Nephron (organoid): ENCODE results near the gene MINDY2.

ENCODE experiments used
- H3K27ac Mint-ChIP-seq, 3 experiments: 2 replicates each; pipeline ENCODE4 v1.8.0; 2020; ENCODE audit warnings: mixed read lengths in 3 of 3, mild to moderate bottlenecking in 2 of 3, moderate library complexity in 1 of 3
- H3K27me3 Mint-ChIP-seq: 2 replicates; pipeline ENCODE4 v1.8.0; 2021; ENCODE audit warnings: low read depth, mild to moderate bottlenecking, moderate library complexity, mixed read lengths
- H3K36me3 Mint-ChIP-seq: 2 replicates; pipeline ENCODE4 v1.8.0; 2020; ENCODE audit warnings: low read depth, mixed read lengths
- H3K4me1 Mint-ChIP-seq: 2 replicates; pipeline ENCODE4 v1.8.0; 2020; ENCODE audit warnings: mixed read lengths
- H3K4me3 Mint-ChIP-seq, 3 experiments: 2 replicates each; pipeline ENCODE4 v1.8.0; 2020; ENCODE audit warnings: mild to moderate bottlenecking in 3 of 3, mixed read lengths in 3 of 3, moderate library complexity in 2 of 3
- H3K9me3 Mint-ChIP-seq: 2 replicates; pipeline ENCODE4 v1.8.0; 2020; ENCODE audit warnings: mixed read lengths
- TF ChIP-seq, protein P1 (sequence below), 3 experiments: fragments of 200-600 bp; sonication (generic); IDR thresholded peaks; one replicate each; pipeline ENCODE4 v1.5.0; 2021; ENCODE audit warnings: antibody characterized with exemption in 3 of 3; ENCODE audit not compliant: unreplicated experiment in 3 of 3

MINDY2 gene

DNA sequence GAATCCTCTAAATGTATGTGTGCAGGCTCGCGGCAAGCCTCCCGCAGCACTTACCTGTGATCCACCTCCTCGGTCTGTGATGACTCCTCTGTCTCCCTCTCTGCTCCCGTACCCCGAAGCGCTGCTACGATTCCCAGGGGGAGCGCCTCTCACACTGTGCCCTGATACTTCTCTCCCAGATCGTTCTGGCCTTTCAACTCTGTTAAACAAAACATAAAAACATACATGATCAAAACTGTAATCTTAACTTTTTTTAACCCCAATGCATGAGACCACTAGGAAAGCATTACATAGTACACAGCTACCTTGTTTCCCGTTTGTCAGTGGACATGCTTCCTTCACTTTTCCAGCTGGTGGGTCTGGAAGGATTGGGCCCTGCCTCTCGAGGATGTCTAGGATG is 115.8 kb downstream of the MINDY2 start:
- Mint-ChIP-seq H3K27ac (no peak overlapping the region), H3K4me3 (no peak overlapping the region), H3K36me3 (peaks cover 84% of the 10 kb centered on the region), H3K4me1 (no peaks in the 10 kb centered on the region), H3K27me3 (no peaks in the 10 kb centered on the region), H3K9me3 (no peaks in the 10 kb centered on the region)
- TF ChIP-seq, protein P1, sequence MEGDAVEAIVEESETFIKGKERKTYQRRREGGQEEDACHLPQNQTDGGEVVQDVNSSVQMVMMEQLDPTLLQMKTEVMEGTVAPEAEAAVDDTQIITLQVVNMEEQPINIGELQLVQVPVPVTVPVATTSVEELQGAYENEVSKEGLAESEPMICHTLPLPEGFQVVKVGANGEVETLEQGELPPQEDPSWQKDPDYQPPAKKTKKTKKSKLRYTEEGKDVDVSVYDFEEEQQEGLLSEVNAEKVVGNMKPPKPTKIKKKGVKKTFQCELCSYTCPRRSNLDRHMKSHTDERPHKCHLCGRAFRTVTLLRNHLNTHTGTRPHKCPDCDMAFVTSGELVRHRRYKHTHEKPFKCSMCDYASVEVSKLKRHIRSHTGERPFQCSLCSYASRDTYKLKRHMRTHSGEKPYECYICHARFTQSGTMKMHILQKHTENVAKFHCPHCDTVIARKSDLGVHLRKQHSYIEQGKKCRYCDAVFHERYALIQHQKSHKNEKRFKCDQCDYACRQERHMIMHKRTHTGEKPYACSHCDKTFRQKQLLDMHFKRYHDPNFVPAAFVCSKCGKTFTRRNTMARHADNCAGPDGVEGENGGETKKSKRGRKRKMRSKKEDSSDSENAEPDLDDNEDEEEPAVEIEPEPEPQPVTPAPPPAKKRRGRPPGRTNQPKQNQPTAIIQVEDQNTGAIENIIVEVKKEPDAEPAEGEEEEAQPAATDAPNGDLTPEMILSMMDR (IDR thresholded peaks at IDR 0.05; ENCODE audit: unreplicated experiment in 3 of 3): no peak

GRCh38 chr15:58889363-58889762 is 118.3 kb downstream of the MINDY2 start:
- H3K9me3 Mint-ChIP-seq: no peaks in the 10 kb centered on the region
- H3K4me1 Mint-ChIP-seq: no peaks in the 10 kb centered on the region
- TF ChIP-seq, protein P1 (IDR thresholded peaks at IDR 0.05; ENCODE audit: unreplicated experiment in 3 of 3): no peak
- H3K27ac Mint-ChIP-seq: no peak overlapping the region
- peaks cover 87% of the 10 kb centered on the region for H3K36me3 Mint-ChIP-seq
- H3K27me3 Mint-ChIP-seq: no peaks in the 10 kb centered on the region
- H3K4me3 Mint-ChIP-seq: no peak overlapping the region

DNA sequence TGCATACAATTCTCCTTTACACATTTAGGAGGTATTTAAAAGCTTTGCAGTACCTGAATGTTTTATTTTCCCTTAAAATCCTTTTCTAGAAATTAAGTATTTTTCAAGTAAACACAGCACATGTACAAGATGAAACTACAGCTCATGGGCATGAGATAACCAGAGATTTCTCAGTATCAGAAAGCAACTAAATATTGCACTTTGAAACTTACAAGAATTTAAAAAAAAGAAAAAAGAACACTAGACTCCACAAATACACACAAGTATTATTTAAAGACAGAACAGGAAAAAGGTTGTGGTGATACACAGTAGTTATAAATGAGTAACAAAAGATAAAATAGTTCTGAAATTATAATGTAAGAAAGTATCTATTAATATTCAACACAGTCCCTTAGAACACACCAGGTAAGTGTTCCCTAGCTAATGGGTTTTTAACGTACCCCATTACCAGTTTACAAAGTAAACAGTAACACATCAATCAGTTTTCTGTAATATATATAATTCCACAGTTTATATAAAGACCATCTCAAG is 127.1 kb downstream of the MINDY2 start:
- H3K4me1 Mint-ChIP-seq: no peaks in the 10 kb centered on the region

DNA sequence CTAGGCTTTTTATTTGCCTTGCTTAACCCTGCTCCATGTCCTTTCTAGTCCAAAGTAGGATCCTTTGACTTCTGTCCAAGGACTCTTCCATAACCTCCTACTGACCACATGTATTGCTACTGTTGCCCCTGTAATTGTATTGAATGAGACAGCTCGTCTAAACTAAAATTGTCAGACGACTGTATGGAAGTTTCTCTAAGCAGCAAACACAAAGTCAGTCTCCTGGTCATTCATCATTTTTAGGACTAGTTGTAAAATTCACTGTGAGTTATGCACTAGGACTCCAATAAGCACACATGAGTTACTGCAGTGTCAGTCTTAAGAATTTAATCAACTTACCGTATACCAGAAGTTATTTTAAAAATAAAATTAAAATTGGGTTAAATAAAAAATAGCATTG is 129.5 kb downstream of the MINDY2 start:
- H3K36me3 Mint-ChIP-seq: peaks cover 50% of the 10 kb centered on the region
- TF ChIP-seq, protein P1 (IDR thresholded peaks at IDR 0.05; ENCODE audit: unreplicated experiment in 3 of 3): no peak
- no peaks in the 10 kb centered on the region for H3K4me1 Mint-ChIP-seq
- H3K4me3 Mint-ChIP-seq: no peak overlapping the region
- no peaks in the 10 kb centered on the region for H3K27me3 Mint-ChIP-seq
- no peaks in the 10 kb centered on the region for H3K9me3 Mint-ChIP-seq
- H3K27ac Mint-ChIP-seq: peak overlapping the region in 1 of 3 experiments; percentile 27

More for the DNA sequence above, 127.1 kb downstream of the MINDY2 start:
- H3K4me3 Mint-ChIP-seq: no peak overlapping the region
- H3K9me3 Mint-ChIP-seq: no peaks in the 10 kb centered on the region
- peaks cover 73% of the 10 kb centered on the region for H3K36me3 Mint-ChIP-seq
- H3K27ac Mint-ChIP-seq: no peak overlapping the region
- TF ChIP-seq, protein P1 (IDR thresholded peaks at IDR 0.05; ENCODE audit: unreplicated experiment in 3 of 3): no peak
- H3K27me3 Mint-ChIP-seq: no peaks in the 10 kb centered on the region

- Mint-ChIP-seq H3K4me1 (no peaks in the 10 kb centered on the region), H3K36me3 (peaks cover 55% of the 10 kb centered on the region), H3K27me3 (no peaks in the 10 kb centered on the region), H3K4me3 (no peak overlapping the region), H3K9me3 (no peaks in the 10 kb centered on the region), H3K27ac (no peak overlapping the region)
- TF ChIP-seq, protein P1 (IDR thresholded peaks at IDR 0.05; ENCODE audit: unreplicated experiment in 3 of 3): no peak
Observed at GRCh38 chr15:58908550-58909309, 137.6 kb downstream of the MINDY2 start.

- no peak overlapping the region for H3K4me3 Mint-ChIP-seq
- no peaks in the 10 kb centered on the region for H3K9me3 Mint-ChIP-seq
- H3K4me1 Mint-ChIP-seq: no peaks in the 10 kb centered on the region
- H3K27me3 Mint-ChIP-seq: no peaks in the 10 kb centered on the region
- peaks cover 64% of the 10 kb centered on the region for H3K36me3 Mint-ChIP-seq
- TF ChIP-seq, protein P1 (IDR thresholded peaks at IDR 0.05; ENCODE audit: unreplicated experiment in 3 of 3): no peak
- no peak overlapping the region for H3K27ac Mint-ChIP-seq
Observed at GRCh38 chr15:58909616-58910015, 138.5 kb downstream of the MINDY2 start.
